HG02798 (cell line): Measurements from ENCODE around the gene PNPLA3.

ENCODE experiments used
- ATAC-seq: cut with Tn5 transposase; IDR thresholded peaks from one replicate; pipeline ENCODE4 v1.9.1; 2021; ENCODE audit warnings: mild to moderate bottlenecking; ENCODE audit not compliant: unreplicated experiment, poor library complexity

The PNPLA3 gene

GRCh38 chr22:43921370-43921769 is 2.2 kb upstream of the PNPLA3 start:
- no peak for ATAC-seq

GRCh38 chr22:43922123-43922522 is 1.5 kb upstream of the PNPLA3 start:
- ATAC-seq, result no peak

GRCh38 chr22:43923191-43923590 is 414 bp upstream of the PNPLA3 start:
- ATAC-seq, result no peak

GRCh38 chr22:43924877-43925276 is 1.3 kb downstream of the PNPLA3 start:
- no peak for ATAC-seq

GRCh38 chr22:43925433-43926348 is 2.1 kb downstream of the PNPLA3 start:
- no peak for ATAC-seq

- no peak for ATAC-seq
Measured at GRCh38 chr22:43926349-43926710, 2.7 kb downstream of the PNPLA3 start.

- ATAC-seq, result no peak
Measured at GRCh38 chr22:43928468-43928867, 4.9 kb downstream of the PNPLA3 start.

- no peak for ATAC-seq
Measured at GRCh38 chr22:43928908-43929307, 5.3 kb downstream of the PNPLA3 start.

GRCh38 chr22:43931771-43932170 is 8.2 kb downstream of the PNPLA3 start:
- ATAC-seq, result no peak

- no peak for ATAC-seq
Measured at GRCh38 chr22:43941449-43941848, 17.8 kb downstream of the PNPLA3 start.

GRCh38 chr22:43944670-43945430 is 21.2 kb downstream of the PNPLA3 start:
- ATAC-seq, result no peak

GRCh38 chr22:43945632-43946383 is 22.2 kb downstream of the PNPLA3 start:
- ATAC-seq, result no peak

GRCh38 chr22:43946384-43946667 is 22.7 kb downstream of the PNPLA3 start:
- no peak for ATAC-seq

GRCh38 chr22:43948836-43949406 is 25.3 kb downstream of the PNPLA3 start:
- no peak for ATAC-seq

GRCh38 chr22:43951391-43951790 is 27.8 kb downstream of the PNPLA3 start:
- ATAC-seq, result no peak

- no peak for ATAC-seq
Measured at GRCh38 chr22:43951966-43952365, 28.4 kb downstream of the PNPLA3 start.

GRCh38 chr22:43953988-43954785 is 30.6 kb downstream of the PNPLA3 start:
- ATAC-seq, result no peak

GRCh38 chr22:43955040-43955882 is 31.7 kb downstream of the PNPLA3 start, which contains the start of gene SAMM50:
Gene SAMM50, plus strand, starts transcription at chr22:43955442. Its CDS starts 136 bp downstream, at chr22:43955578.
- peak; percentile 97 for ATAC-seq
